ENCODE data around the gene KANSL1. TPM values are rescaled to one million over a fixed set of nuclear protein-coding genes. Genes with fewer than 3 reads are reported as not detected.
A peak's percentile ranks its signal among the peaks of the same experiment; 100 is the strongest.
"Not testable (repeated sequence)": the region's sequence is repeated elsewhere in the genome, so short reads cannot be mapped to it uniquely, and the experiment has no call there.

KANSL1 gene
- total and polyA plus RNA-seq, 9 of the 15 experiments (the other 6 are each of a cell fraction or from before 2014, with no cell fraction given) = 3.6 to 55.4 (median 31.8) TPM

GRCh38 chr17:46181316-46181715, 11.9 kb downstream of the KANSL1 start:
- ATAC-seq; H3K4me2 ChIP-seq (ENCODE audit: insufficient read depth, low read length); H2AFZ ChIP-seq (ENCODE audit: low read depth, low read length); CTCF ChIA-PET (ENCODE audit: low intra/inter-chr PET ratio); FAIRE-seq; H3K36me3 ChIP-seq (ENCODE audit: control insufficient read depth, insufficient read depth, low read length); DNase-seq (ENCODE audit: extremely low read depth in 1 of 4, low spot score in 3 of 4); intact Hi-C loops (cut with micrococcal nuclease); BruUV-seq (replicated peaks); H3K9me3 ChIP-seq (replicated peaks; ENCODE audit: control insufficient read depth, insufficient read depth, low read depth, low read length); in situ Hi-C loops (cut with MboI); H3K9me1 ChIP-seq (ENCODE audit: control insufficient read depth, insufficient read depth, low read length); H3K4me3 ChIP-seq; H3K9ac ChIP-seq (ENCODE audit: insufficient read depth in 1 of 2, low read depth in 2 of 2, low read length in 2 of 2); H3K27me3 ChIP-seq (ENCODE audit: control insufficient read depth in 2 of 2, insufficient read depth in 2 of 2, low read length in 2 of 2): not testable (repeated sequence)
- Histone ChIP-seq H3K4me1 (replicated peaks in 1 of 2; ENCODE audit: control insufficient read depth in 2 of 2, insufficient read depth in 2 of 2, low read length in 2 of 2) (peaks cover 28 to 56% of the 10 kb centered on the region in 2 experiments; a peak in 4 of 5 replicates), H3K27ac (ENCODE audit: extremely low read depth, low read depth, low read length) (0 out of 3 replicates have a peak overlapping the region, but pooled peaks have one; percentile 3), H4K20me1 (replicated peaks; ENCODE audit: control insufficient read depth, insufficient read depth, low read length) (peaks cover 57% of the 10 kb centered on the region), H3K79me2 (ENCODE audit: control insufficient read depth, insufficient read depth, low read length) (peaks cover 100% of the 10 kb centered on the region)
- WGBS (ENCODE audit: insufficient coverage, low coverage, missing lambda C conversion rate) = 72% methylated on average over 14 of the region's 14 CpGs
- POLR2A ChIA-PET = interaction anchor here (0.6 to 7.0 kb wide), 12 partner anchors 7 to 103 kb away, joined by 3 to 49 read pairs (median 4); partner anchors contain the start of gene KANSL1
- TF ChIP-seq, protein P1, sequence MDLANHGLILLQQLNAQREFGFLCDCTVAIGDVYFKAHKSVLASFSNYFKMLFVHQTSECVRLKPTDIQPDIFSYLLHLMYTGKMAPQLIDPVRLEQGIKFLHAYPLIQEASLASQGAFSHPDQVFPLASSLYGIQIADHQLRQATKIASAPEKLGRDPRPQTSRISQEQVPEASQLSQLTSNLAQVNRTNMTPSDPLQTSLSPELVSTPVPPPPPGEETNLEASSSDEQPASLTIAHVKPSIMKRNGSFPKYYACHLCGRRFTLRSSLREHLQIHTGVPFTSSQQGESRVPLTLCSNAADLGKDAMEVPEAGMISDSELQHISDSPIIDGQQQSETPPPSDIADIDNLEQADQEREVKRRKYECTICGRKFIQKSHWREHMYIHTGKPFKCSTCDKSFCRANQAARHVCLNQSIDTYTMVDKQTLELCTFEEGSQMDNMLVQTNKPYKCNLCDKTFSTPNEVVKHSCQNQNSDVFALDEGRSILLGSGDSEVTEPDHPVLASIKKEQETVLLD (IDR thresholded peaks at IDR 0.05) = 0 out of 2 replicates have a peak, but pooled peaks have one; percentile 34
- TF ChIP-seq DPF2 (IDR thresholded peaks at IDR 0.05) (peak; percentile 38), SMARCA4 (IDR thresholded peaks at IDR 0.05) (peak; percentile 19; the same call in 1 of the 2 replicates), ARID1B (IDR thresholded peaks at IDR 0.05) (peak; percentile 38; the same call in 1 of the 2 replicates), MLLT1 (IDR thresholded peaks at IDR 0.05) (peak in 1 of 2 experiments; percentile 40; a peak in 1 of 4 replicates), RBFOX2 (IDR thresholded peaks at IDR 0.05; ENCODE audit: low read depth, low read length) (0 out of 2 replicates have a peak, but pooled peaks have one; percentile 18)
- TF ChIP-seq, protein P2, sequence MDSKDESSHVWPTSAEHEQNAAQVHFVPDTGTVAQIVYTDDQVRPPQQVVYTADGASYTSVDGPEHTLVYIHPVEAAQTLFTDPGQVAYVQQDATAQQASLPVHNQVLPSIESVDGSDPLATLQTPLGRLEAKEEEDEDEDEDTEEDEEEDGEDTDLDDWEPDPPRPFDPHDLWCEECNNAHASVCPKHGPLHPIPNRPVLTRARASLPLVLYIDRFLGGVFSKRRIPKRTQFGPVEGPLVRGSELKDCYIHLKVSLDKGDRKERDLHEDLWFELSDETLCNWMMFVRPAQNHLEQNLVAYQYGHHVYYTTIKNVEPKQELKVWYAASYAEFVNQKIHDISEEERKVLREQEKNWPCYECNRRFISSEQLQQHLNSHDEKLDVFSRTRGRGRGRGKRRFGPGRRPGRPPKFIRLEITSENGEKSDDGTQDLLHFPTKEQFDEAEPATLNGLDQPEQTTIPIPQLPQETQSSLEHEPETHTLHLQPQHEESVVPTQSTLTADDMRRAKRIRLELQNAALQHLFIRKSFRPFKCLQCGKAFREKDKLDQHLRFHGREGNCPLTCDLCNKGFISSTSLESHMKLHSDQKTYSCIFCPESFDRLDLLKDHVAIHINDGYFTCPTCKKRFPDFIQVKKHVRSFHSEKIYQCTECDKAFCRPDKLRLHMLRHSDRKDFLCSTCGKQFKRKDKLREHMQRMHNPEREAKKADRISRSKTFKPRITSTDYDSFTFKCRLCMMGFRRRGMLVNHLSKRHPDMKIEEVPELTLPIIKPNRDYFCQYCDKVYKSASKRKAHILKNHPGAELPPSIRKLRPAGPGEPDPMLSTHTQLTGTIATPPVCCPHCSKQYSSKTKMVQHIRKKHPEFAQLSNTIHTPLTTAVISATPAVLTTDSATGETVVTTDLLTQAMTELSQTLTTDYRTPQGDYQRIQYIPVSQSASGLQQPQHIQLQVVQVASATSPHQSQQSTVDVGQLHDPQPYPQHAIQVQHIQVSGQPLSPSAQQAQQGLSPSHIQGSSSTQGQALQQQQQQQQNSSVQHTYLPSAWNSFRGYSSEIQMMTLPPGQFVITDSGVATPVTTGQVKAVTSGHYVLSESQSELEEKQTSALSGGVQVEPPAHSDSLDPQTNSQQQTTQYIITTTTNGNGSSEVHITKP (IDR thresholded peaks at IDR 0.05; ENCODE audit: partially characterized antibody) = peak; percentile 42
- TF ChIP-seq, protein P3, sequence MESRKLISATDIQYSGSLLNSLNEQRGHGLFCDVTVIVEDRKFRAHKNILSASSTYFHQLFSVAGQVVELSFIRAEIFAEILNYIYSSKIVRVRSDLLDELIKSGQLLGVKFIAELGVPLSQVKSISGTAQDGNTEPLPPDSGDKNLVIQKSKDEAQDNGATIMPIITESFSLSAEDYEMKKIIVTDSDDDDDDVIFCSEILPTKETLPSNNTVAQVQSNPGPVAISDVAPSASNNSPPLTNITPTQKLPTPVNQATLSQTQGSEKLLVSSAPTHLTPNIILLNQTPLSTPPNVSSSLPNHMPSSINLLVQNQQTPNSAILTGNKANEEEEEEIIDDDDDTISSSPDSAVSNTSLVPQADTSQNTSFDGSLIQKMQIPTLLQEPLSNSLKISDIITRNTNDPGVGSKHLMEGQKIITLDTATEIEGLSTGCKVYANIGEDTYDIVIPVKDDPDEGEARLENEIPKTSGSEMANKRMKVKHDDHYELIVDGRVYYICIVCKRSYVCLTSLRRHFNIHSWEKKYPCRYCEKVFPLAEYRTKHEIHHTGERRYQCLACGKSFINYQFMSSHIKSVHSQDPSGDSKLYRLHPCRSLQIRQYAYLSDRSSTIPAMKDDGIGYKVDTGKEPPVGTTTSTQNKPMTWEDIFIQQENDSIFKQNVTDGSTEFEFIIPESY (CRISPR knock-in tag; IDR thresholded peaks at IDR 0.05) = peak; percentile 95

All from K562 (cell line).